ENCODE measurements around the gene CROCC2.

- TF ChIP-seq ZNF768 (tag by site-specific recombination; IDR thresholded peaks at IDR 0.05): no peak
- TF ChIP-seq ZNF155 (tag by site-specific recombination; IDR thresholded peaks at IDR 0.05): no peak
- no peak for TF ChIP-seq ZNF404 (tag by site-specific recombination; IDR thresholded peaks at IDR 0.05)
- no peak for TF ChIP-seq TCF7L2 (IDR thresholded peaks at IDR 0.05; ENCODE audit: borderline replicate concordance, low read depth, low read length)
- no peak for TF ChIP-seq ZNF274 (IDR thresholded peaks at IDR 0.05; ENCODE audit: low read length)
- no peak for TF ChIP-seq ZNF274 (tag by site-specific recombination; IDR thresholded peaks at IDR 0.05; ENCODE audit: borderline replicate concordance)
- TF ChIP-seq ZBTB20 (tag by site-specific recombination; IDR thresholded peaks at IDR 0.05): no peak
- TF ChIP-seq, protein P1, sequence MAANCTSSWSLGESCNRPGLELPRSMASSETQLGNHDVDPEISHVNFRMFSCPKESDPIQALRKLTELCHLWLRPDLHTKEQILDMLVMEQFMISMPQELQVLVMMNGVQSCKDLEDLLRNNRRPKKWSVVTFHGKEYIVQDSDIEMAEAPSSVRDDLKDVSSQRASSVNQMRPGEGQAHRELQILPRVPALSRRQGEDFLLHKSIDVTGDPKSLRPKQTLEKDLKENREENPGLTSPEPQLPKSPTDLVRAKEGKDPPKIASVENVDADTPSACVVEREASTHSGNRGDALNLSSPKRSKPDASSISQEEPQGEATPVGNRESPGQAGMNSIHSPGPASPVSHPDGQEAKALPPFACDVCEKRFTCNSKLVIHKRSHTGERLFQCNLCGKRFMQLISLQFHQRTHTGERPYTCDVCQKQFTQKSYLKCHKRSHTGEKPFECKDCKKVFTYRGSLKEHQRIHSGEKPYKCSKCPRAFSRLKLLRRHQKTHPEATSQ (tag by site-specific recombination; IDR thresholded peaks at IDR 0.05): no peak
- TF ChIP-seq HOXD13 (CRISPR knock-in tag; IDR thresholded peaks at IDR 0.05; ENCODE audit: borderline replicate concordance): no peak
- TF ChIP-seq ZFP37 (tag by site-specific recombination; IDR thresholded peaks at IDR 0.05): no peak
- no peak for TF ChIP-seq ZNF350 (tag by site-specific recombination; IDR thresholded peaks at IDR 0.05)
- TF ChIP-seq ZNF600 (tag by site-specific recombination; IDR thresholded peaks at IDR 0.05): no peak
- TF ChIP-seq, protein P2, sequence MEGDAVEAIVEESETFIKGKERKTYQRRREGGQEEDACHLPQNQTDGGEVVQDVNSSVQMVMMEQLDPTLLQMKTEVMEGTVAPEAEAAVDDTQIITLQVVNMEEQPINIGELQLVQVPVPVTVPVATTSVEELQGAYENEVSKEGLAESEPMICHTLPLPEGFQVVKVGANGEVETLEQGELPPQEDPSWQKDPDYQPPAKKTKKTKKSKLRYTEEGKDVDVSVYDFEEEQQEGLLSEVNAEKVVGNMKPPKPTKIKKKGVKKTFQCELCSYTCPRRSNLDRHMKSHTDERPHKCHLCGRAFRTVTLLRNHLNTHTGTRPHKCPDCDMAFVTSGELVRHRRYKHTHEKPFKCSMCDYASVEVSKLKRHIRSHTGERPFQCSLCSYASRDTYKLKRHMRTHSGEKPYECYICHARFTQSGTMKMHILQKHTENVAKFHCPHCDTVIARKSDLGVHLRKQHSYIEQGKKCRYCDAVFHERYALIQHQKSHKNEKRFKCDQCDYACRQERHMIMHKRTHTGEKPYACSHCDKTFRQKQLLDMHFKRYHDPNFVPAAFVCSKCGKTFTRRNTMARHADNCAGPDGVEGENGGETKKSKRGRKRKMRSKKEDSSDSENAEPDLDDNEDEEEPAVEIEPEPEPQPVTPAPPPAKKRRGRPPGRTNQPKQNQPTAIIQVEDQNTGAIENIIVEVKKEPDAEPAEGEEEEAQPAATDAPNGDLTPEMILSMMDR (tag by site-specific recombination; IDR thresholded peaks at IDR 0.05): no peak
Measured at GRCh38 chr2:240886023-240886565, 20.0 kb upstream of the CROCC2 start.
